Neuronal stem cell (in vitro differentiated cells): ENCODE measurements around the gene ZNF784.

Source experiments
- DNase-seq: peaks from one replicate; pipeline ENCODE4 v3.0.0-alpha.2; 2013; ENCODE audit warnings: low spot score
- H2AFZ ChIP-seq: one replicate; pipeline ENCODE4 v1.6.1; 2013; ENCODE audit warnings: mild to moderate bottlenecking, low read length, inconsistent platforms
- H2AK5ac ChIP-seq: 2 replicates; pipeline ENCODE4 v1.6.1; 2013; ENCODE audit warnings: low read depth, mild to moderate bottlenecking, inconsistent platforms, low read length, moderate library complexity, mixed read lengths
- H2BK120ac ChIP-seq: 2 replicates; pipeline ENCODE4 v1.6.1; 2013; ENCODE audit warnings: low read depth, mild to moderate bottlenecking, inconsistent platforms, low read length, moderate library complexity, mixed read lengths
- H2BK12ac ChIP-seq: one replicate; pipeline ENCODE4 v1.6.1; 2013; ENCODE audit warnings: low read length, inconsistent platforms
- H2BK15ac ChIP-seq: 2 replicates; pipeline ENCODE4 v1.6.1; 2013; ENCODE audit warnings: mild to moderate bottlenecking, low read length, inconsistent platforms, mixed read lengths
- H2BK5ac ChIP-seq: one replicate; pipeline ENCODE4 v1.6.1; 2013; ENCODE audit warnings: inconsistent platforms, mild to moderate bottlenecking, low read length, moderate library complexity
- H3K14ac ChIP-seq: one replicate; pipeline ENCODE4 v1.6.1; 2013; ENCODE audit warnings: low read length, inconsistent platforms
- H3K18ac ChIP-seq: 2 replicates; pipeline ENCODE4 v1.6.1; 2013; ENCODE audit warnings: low read length, inconsistent platforms
- H3K23ac ChIP-seq: 2 replicates; pipeline ENCODE4 v1.6.1; 2013; ENCODE audit warnings: low read depth, mild to moderate bottlenecking, mixed read lengths, low read length, inconsistent platforms; ENCODE audit not compliant: poor library complexity
- H3K27ac ChIP-seq: replicated peaks from 3 replicates; pipeline ENCODE4 v1.5.1; 2013; ENCODE audit warnings: low read length, inconsistent platforms
- H3K27me3 ChIP-seq, 3 experiments: 2 replicates each; pipeline ENCODE4 v1.6.1; 2013; ENCODE audit warnings: low read length in 3 of 3, mild to moderate bottlenecking in 2 of 3, inconsistent platforms in 1 of 3, low read depth in 1 of 3, mixed read lengths in 1 of 3, moderate library complexity in 1 of 3; ENCODE audit not compliant: control insufficient read depth in 3 of 3, insufficient read depth in 3 of 3
- H3K36me3 ChIP-seq, 2 donors: replicated peaks in 1 of 2; 2 replicates each; pipeline ENCODE4 v1.6.1; 2013; ENCODE audit warnings: low read length in 2 of 2; ENCODE audit not compliant: control insufficient read depth in 2 of 2, insufficient read depth in 2 of 2
- H3K4ac ChIP-seq: 2 replicates; pipeline ENCODE4 v1.6.1; 2013; ENCODE audit warnings: inconsistent platforms, mild to moderate bottlenecking, low read length, moderate library complexity
- H3K4me1 ChIP-seq, 2 donors: 1 replicate in 1 of 2; 2 replicates in 1 of 2; pipeline ENCODE4 v1.6.1; 2013; ENCODE audit warnings: low read length in 2 of 2, low read depth in 1 of 2; ENCODE audit not compliant: control insufficient read depth in 2 of 2, insufficient read depth in 1 of 2
- H3K4me2 ChIP-seq: one replicate; pipeline ENCODE4 v1.6.1; 2013; ENCODE audit warnings: mild to moderate bottlenecking, low read length, inconsistent platforms; ENCODE audit not compliant: insufficient read depth, poor library complexity, severe bottlenecking
- H3K4me3 ChIP-seq, 2 donors: 2 replicates each; pipeline ENCODE4 v1.5.1; 2013; ENCODE audit warnings: low read length in 2 of 2, mild to moderate bottlenecking in 2 of 2, inconsistent platforms in 1 of 2, moderate library complexity in 1 of 2
- H3K79me1 ChIP-seq: one replicate; pipeline ENCODE4 v1.6.1; 2013; ENCODE audit warnings: low read depth, mild to moderate bottlenecking, inconsistent platforms, low read length, moderate library complexity
- H3K9ac ChIP-seq: one replicate; pipeline ENCODE4 v1.6.1; 2013; ENCODE audit warnings: mild to moderate bottlenecking, low read depth, low read length, inconsistent platforms; ENCODE audit not compliant: poor library complexity
- H3K9me3 ChIP-seq, 2 donors: replicated peaks in 1 of 2; 2 replicates each; pipeline versions ENCODE3 to v1.6.1; 2013; ENCODE audit warnings: low read length in 2 of 2, mild to moderate bottlenecking in 2 of 2, inconsistent platforms in 1 of 2, low read depth in 1 of 2, mixed read lengths in 1 of 2, moderate library complexity in 1 of 2; ENCODE audit not compliant: control insufficient read depth in 2 of 2, insufficient read depth in 1 of 2
- H4K8ac ChIP-seq: one replicate; pipeline ENCODE4 v1.6.1; 2013; ENCODE audit warnings: low read depth, mild to moderate bottlenecking, inconsistent platforms, low read length, moderate library complexity
- H4K91ac ChIP-seq: one replicate; pipeline ENCODE4 v1.6.1; 2013; ENCODE audit warnings: low read length, low read depth, mild to moderate bottlenecking, inconsistent platforms; ENCODE audit not compliant: poor library complexity
- WGBS, 2 donors: extraction: QIAGEN DNeasy Blood & Tissue Kit; methylation state at CpG; one replicate each; pipeline ENCODE4 v1.1.7; 2013; ENCODE audit warnings: missing lambda C conversion rate in 2 of 2, mixed read lengths in 1 of 2; ENCODE audit not compliant: insufficient read length in 2 of 2, insufficient replicate concordance in 1 of 2; ENCODE audit errors: extremely low coverage in 2 of 2; 5-methylcytosine and 5-hydroxymethylcytosine counted together

Gene ZNF784

DNA sequence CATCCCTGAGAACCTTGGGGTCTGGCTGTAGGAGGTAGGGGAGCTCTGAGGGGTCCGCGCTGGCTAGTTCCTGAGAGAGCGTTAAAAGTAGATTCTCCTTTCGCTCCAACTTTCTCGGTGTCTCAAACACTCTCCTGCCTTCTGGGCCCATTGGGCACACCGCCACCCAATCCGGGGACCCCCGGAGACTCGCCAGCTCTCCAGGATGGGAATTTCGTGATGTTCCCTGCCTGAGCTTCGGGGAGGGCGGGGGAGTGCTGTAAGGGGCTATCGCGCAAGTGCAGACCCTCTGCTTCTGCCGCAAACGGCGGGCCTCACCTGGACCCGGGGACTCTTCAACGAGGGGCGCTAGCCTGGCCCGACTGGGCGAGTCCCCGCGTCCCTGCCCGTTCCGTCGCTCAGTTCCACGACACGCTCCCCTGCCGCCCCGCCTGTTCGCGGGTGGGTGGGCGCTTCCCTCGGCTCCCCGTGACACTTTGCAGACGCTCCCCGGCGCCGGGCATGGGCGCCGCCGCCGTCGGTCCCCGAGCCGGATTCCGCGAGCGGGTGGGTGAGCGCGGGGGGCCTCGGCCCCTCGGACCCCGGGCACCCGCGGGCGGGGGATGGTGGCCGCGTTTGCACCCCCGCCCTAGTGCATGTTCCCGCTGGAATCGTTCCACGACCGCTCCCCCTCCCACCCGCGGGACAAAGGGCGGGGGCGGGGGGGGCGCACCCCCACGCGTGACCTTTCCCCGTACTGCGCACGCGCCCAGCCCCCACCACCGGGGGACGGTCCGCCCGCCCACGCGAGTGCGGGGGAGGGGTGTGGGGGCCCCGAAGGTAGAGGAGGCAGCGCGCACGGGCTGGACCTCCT is 23.6 kb upstream of the ZNF784 start, which contains the start of gene CCDC106:
TSS of gene CCDC106 (plus strand) at position 481 of the 853 bp plus-strand sequence. CDS start 835 bp downstream, outside the sequence.
- H3K4me2 ChIP-seq, result peak within 1 kb of the TSS; percentile 91
- peak within 1 kb of the TSS; percentile 44 for H2BK5ac ChIP-seq
- peak within 1 kb of the TSS; percentile 100 for H3K18ac ChIP-seq
- peak; percentile 71 for DNase-seq
- peak within 1 kb of the TSS; percentile 87 for H2BK120ac ChIP-seq
- H3K9me3 ChIP-seq, result no peaks in the 10 kb centered on the region
- H2AFZ ChIP-seq, result peak within 1 kb of the TSS; percentile 100
- peaks cover 27% of the 10 kb centered on the region for H3K79me1 ChIP-seq
- H3K27me3 ChIP-seq, result no peaks in the 10 kb centered on the region
- peak within 1 kb of the TSS; percentile 99 for H3K9ac ChIP-seq
- peak within 1 kb of the TSS; percentile 90 for H3K4me3 ChIP-seq
- peak within 1 kb of the TSS; percentile 97 for H3K14ac ChIP-seq
- WGBS, 2 donors, result no CpG with 5 or more reads among the region's 87 CpGs
- H2BK12ac ChIP-seq, result peak within 1 kb of the TSS; percentile 94
- H4K8ac ChIP-seq, result peak within 1 kb of the TSS; percentile 98
- peaks cover 16 to 20% of the 10 kb centered on the region in 2 donors for H3K4me1 ChIP-seq
- H4K91ac ChIP-seq, result no peak within 1 kb of the TSS
- H3K27ac ChIP-seq, result peak within 1 kb of the TSS; percentile 75
- H3K23ac ChIP-seq, result peak within 1 kb of the TSS; percentile 91
- H2BK15ac ChIP-seq, result peak within 1 kb of the TSS; percentile 92
- H3K4ac ChIP-seq, result peak within 1 kb of the TSS; percentile 93
- peak within 1 kb of the TSS; percentile 99 for H2AK5ac ChIP-seq
- peaks cover 29 to 43% of the 10 kb centered on the region in 2 donors for H3K36me3 ChIP-seq

DNA sequence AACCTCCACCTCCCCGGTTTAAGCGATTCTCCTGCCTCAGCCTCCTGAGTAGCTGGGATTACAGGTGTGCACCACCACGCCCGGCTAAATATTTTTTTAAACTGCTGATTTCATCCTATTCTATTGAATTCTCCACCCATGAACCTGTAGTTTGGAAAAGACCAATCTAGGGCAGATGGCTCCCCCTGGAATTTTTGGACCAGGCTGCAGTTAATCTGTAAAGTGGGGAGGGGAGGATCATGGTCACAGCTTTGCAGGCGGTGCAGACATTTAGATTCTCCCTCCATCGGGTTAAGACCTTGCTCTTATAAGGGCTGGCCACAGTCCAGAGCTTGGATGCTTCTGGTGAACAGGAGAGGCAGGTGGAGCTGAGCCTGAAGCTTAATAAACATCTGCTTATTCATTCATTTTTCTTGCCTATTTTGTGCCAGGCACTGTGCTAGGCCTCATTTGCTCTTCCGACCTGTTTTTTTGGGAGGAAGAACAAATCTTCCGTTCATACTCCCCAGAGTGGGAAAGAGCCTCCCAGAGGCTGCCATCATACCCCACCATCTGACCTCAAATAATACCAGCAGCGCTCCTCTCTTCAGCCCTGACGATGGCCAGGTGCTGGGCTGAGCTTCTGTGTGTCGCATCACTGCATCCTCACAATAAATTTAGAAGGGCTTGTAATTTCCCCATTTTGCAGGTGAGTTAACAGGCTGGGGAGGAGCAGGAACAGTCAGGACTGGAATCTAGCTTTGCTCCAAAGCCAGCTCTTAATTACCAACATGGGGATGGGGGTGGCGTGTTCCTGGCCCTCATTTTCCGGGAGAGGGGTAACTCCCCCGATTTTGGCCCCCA is 22.7 kb upstream of the ZNF784 start:
- WGBS, 2 donors, result no CpG with 5 or more reads among the region's 14 CpGs
- Histone ChIP-seq H3K36me3 (peaks cover 30 to 39% of the 10 kb centered on the region in 2 donors), H2AFZ (peak overlapping the region; percentile 100), H2BK12ac (no peak overlapping the region), H4K91ac (no peak overlapping the region), H2BK5ac (peak overlapping the region; percentile 44), H3K4ac (no peak overlapping the region), H4K8ac (no peak overlapping the region), H3K4me2 (peak overlapping the region; percentile 91), H3K14ac (no peak overlapping the region), H3K27ac (peak overlapping the region; percentile 41), H3K18ac (peak overlapping the region; percentile 100), H3K9ac (peak overlapping the region; percentile 81), H2AK5ac (peak overlapping the region; percentile 86), H3K27me3 (no peaks in the 10 kb centered on the region), H3K23ac (no peak overlapping the region), H3K4me1 (peaks cover 20 to 24% of the 10 kb centered on the region in 2 donors), H3K4me3 (peak overlapping the region; percentile 90), H3K79me1 (peaks cover 34% of the 10 kb centered on the region), H2BK120ac (no peak overlapping the region), H3K9me3 (no peaks in the 10 kb centered on the region), H2BK15ac (no peak overlapping the region)
- DNase-seq, result no peak

DNA sequence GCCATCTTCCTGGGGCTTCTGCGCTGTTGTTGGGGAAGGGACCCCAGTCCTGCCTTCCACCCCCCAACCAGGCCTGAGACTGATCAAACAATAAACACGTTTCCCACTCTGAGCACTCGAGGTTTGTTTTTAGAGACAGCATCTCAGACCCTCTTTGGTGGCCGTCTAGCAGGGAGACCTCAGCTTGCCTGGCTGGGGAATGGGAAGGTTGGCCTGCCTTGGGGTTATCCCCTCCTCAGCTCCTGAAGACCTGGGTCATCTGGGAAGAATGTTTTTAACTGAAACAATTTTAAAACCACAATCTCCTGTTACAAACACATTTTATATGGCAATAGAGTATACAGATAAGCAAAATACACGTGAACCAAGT is 21.1 kb upstream of the ZNF784 start:
- H4K91ac ChIP-seq, result no peak overlapping the region
- no peak overlapping the region for H4K8ac ChIP-seq
- no peak overlapping the region for H2BK15ac ChIP-seq
- H3K36me3 ChIP-seq, result peaks cover 24 to 28% of the 10 kb centered on the region in 2 donors
- no peak overlapping the region for H3K18ac ChIP-seq
- no peak overlapping the region for H3K4ac ChIP-seq
- no peak overlapping the region for H2AK5ac ChIP-seq
- peaks cover 35% of the 10 kb centered on the region for H3K79me1 ChIP-seq
- DNase-seq, result no peak
- no peak overlapping the region for H3K9ac ChIP-seq
- H2AFZ ChIP-seq, result no peak overlapping the region
- no peaks in the 10 kb centered on the region for H3K9me3 ChIP-seq
- no peak overlapping the region for H2BK5ac ChIP-seq
- no peak overlapping the region for H2BK12ac ChIP-seq
- H3K27ac ChIP-seq, result no peak overlapping the region
- WGBS, 2 donors, result no CpG with 5 or more reads among the region's 5 CpGs
- no peak overlapping the region for H2BK120ac ChIP-seq
- no peaks in the 10 kb centered on the region for H3K27me3 ChIP-seq
- no peak overlapping the region for H3K4me2 ChIP-seq
- no peak overlapping the region for H3K14ac ChIP-seq
- H3K4me1 ChIP-seq, result peaks cover 20 to 27% of the 10 kb centered on the region in 2 donors
- peak overlapping the region; percentile 85 for H3K23ac ChIP-seq
- peak overlapping the region in 1 of 2 donors; percentile 94 for H3K4me3 ChIP-seq
